NCI-H1048 (cell line): ENCODE data around the gene MORF4L1.
A peak's percentile ranks its signal among the peaks of the same experiment; 100 is the strongest.
"Not testable (repeated sequence)": the region's sequence is repeated elsewhere in the genome, so short reads cannot be mapped to it uniquely, and the experiment has no call there.

Experiments
- DNase-seq: peaks from one replicate; lab custom pipeline; 2025; lab: John Stamatoyannopoulos, UW

The MORF4L1 gene

GRCh38 chr15:78902281-78903032, 29.8 kb downstream of the MORF4L1 start:
- DNase-seq = not testable (repeated sequence)

DNA sequence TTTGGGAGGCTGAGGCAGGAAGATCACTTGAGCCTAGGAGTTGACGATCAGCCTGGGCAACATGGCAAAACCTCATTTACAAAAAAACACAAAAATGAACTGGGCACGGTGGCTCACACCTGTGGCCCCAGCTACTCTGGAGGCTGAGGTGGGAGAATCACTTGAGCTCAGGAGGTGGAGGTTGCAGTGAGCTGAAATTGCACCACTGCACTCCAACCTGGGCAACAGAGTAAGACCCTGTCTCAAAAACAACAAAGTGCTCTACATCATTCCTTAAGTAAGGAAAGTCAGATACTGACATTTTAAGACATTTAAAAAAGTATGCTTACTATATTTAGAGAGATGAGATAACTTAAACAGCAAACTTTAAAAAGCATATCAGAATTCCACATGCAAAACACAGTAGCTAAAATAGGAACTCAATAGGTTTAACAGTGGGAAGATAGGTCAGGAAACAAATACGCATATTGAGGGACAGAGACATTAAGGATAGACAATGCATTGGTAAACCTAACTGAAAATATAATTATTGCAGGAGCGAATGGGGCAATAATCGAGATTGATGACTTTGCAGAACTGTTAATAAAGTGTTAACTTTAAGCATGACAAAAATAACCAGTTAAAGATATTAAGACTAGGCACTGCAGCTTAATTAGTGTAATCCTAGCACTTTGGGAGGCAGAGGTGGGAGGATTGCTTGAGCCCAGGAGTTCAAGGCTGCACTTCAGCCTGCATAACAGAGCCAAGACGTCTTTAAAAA, 32.1 kb downstream of the MORF4L1 start:
- no peak for DNase-seq

- DNase-seq = no peak
These were observed 33.6 kb downstream of the MORF4L1 start for GRCh38 chr15:78906316-78906620.

- no peak for DNase-seq
These were observed 34.9 kb downstream of the MORF4L1 start for GRCh38 chr15:78907577-78907976.

GRCh38 chr15:78909160-78909695, 36.5 kb downstream of the MORF4L1 start:
- DNase-seq = no peak

DNA sequence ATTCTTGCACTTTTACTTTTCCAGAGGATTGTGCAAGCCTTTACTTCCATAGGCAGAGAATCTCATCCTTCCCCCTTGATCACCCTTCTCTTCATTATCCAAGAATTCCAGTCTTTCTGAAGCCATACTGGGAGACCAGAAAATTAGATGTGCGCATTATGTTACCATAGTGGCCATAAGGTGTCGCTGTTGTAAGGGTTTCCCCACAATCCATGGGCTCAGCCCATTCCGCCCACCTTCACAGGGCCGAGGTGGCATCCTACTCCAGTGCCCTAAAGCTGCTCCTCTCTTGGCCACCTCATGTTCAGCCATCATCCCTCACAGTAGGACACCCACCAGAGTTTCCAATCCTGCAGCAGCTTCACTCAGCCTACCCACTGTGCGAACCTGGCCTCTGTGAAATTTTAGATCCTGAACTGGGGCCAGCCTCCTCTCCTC, 37.1 kb downstream of the MORF4L1 start:
- no peak for DNase-seq

GRCh38 chr15:78910271-78910670, 37.6 kb downstream of the MORF4L1 start:
- DNase-seq = peak; percentile 3

- DNase-seq = no peak
These were observed 39.6 kb downstream of the MORF4L1 start for GRCh38 chr15:78912316-78912715.

- DNase-seq = no peak
These were observed 40.3 kb downstream of the MORF4L1 start for GRCh38 chr15:78913012-78913411.

DNA sequence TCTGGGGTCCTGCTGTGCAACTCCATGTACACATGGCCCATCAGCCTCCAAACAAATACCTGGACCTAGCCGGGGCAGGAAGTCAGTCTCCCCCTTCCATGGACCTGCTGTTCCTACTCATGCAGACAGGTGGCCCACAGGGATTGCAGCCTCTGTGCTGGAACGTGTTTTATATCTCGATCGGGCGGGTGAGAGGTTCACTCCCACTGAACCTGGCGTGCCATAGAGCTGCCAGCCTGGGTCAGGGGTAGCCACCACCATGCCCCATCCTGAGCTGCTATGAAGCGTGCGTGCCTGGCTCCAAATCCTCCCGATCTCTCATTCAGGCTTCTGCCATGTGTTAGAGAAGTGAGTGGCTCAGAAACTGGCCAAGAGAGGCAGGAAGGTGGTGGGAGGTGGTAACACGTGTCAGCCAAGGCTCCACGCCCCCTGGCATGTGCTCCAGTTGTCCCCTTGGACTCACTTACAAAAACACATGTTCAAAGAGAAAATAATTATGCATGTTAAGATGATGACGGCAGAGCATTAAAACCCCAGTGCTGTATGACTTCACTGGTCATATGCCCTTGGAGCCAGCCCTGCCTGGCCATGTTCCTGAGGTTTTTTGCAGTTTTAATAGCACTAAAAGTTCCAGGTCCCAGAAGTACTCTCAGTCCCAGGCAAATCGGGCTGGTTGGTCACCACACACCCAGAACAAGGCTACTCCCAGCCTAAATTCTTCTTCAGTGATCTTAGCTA, 41.5 kb downstream of the MORF4L1 start:
- DNase-seq = no peak

DNA sequence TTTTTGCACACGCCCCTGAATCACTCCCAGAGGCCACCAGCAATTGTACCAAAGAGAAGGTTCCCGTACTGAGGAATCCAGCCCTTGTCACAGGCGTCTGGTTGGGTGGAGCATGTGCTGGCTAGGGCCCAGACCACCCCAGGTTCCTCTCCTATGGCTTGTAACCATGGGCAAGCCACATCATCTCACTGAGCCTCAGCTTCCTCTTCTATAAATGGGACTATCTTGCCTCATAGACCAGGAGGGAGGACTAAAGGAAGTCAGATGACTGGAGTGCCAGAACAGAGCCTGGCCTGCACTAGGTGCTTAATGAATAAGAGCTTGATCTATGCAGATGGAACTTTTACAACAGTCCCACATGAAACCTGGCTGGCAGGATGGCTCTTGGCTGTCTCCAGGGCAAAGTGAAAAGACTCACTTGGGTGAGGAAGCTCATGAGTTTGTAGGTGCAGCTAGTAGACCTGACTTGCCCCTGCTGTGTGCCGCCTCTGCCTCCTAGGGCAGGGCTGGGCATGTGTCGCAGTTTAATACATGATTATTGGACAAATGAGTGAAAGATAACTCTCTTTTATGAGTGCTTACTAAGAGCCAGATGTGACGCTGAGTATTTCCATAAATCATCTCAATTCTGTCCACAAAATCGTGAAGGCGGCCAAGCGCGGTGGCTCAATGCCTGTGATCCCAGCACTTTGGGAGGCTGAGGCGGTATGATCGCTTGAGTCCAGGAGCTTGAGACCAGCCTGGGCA, 42.8 kb downstream of the MORF4L1 start:
- DNase-seq = no peak

DNA sequence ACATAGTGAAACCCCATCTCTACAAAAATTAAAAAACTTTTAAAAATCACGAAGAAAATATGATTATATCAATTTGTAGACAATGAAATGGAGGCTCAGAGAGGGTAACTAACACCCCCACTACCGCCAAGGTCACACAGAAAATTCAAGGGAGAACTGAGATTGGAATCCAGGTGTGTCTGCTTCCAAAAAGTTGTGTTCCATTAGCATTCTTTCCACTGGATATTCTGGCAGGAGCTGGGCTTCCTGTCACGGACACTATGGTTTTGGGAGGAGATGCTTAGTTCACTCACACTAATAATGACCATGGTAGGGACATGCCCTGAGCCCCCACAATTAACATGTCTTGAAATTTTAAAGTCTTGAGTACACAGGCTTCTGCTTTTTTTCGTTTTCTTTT, 43.4 kb downstream of the MORF4L1 start:
- DNase-seq = no peak

DNA sequence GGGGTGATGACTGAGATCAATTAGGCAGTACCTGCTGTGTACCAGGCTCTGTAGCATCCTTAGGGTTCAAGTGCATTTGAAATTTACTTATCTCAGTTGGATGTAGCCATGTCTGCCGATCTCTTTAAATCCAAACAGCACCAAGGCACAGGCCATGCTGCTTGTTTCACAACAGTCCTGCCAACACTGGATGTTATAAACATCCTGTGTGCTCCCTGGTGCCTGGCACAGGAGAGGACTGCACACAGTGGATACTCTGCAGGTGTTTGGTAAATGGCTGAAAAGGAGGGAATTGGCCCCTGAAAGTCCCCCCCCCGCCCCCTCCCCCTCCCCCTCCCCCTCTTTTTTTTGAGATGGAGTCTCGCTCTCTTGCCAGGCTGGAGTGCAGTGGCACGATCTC, 45.2 kb downstream of the MORF4L1 start:
- no peak for DNase-seq

DNA sequence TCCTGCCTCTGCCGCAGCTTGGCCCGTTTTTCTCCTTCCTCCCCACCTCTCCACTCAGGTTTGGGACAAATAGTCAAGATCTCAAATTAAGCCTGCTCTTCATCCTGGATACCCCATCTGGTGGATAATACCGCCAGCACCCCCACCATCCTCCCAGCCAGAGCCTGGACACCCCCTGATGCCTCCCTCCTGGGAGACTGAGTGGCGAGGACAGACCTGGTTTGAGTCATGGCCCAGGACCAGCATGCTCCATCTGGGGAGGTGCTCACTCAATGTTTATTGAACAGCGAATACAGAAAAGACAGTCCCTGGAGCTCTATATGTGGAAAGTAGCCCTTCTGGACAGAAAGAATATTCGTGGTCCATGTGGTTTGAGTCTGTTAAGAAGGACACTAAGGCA, 48.8 kb downstream of the MORF4L1 start:
- no peak for DNase-seq

DNA sequence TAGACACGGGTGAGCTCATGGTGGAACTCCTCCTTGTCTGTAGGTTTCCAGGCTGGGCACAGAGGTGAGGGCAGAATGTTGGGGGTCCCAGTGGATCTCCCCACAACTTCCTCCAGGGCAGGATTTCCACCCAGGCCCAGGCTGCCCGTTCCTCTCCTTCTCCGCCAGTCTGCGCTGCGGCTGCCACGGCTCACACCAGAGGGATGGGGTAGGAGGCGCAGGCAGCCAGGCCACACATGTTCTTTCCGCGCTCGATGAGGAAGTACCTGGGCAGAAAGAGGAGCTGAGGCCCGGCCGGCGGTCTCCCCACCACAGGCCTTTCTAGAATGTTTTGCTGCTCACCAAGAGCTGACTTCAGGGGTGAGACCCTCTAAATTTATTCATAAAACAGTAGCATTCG, 49.2 kb downstream of the MORF4L1 start:
- DNase-seq = no peak

DNA sequence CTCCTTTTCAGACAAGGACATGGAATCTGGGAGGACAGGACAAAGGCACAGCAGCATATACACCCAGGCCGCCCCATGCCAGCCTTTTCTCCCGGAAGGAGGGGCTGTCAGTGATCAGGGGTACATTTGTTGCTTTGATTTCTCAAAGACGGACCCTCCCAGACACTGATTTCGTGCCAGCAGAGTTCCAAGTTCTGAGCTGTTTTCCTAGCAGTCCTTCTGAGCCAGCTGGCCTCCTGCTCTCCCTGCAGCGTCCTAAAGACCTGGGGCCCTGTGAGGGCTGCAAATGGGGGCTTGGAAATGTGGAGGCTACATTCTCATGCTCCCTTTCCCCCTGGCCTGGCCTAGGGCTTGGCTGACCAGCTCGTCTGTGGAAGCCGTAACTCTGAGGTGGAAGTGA, 49.8 kb downstream of the MORF4L1 start:
- DNase-seq = no peak

DNA sequence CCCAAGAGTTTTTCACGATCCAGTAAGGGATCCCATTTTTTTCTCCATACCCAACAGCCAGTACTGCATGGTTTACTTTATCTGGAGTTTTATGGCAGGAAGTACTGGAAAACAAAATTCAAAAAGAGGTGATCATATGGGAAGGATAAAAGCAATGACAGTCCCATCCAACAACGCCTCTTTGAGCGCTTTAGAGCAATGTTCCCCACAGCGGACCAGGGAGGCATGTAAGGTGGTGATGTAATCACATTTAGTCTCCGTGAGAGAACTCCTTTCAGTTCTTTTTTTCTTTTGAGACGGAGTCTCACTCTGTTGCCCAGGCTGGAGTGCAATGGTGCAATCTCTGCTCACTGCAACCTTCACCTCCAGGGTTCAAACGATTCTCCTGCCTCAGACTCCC, 50.3 kb downstream of the MORF4L1 start:
- DNase-seq = no peak

DNA sequence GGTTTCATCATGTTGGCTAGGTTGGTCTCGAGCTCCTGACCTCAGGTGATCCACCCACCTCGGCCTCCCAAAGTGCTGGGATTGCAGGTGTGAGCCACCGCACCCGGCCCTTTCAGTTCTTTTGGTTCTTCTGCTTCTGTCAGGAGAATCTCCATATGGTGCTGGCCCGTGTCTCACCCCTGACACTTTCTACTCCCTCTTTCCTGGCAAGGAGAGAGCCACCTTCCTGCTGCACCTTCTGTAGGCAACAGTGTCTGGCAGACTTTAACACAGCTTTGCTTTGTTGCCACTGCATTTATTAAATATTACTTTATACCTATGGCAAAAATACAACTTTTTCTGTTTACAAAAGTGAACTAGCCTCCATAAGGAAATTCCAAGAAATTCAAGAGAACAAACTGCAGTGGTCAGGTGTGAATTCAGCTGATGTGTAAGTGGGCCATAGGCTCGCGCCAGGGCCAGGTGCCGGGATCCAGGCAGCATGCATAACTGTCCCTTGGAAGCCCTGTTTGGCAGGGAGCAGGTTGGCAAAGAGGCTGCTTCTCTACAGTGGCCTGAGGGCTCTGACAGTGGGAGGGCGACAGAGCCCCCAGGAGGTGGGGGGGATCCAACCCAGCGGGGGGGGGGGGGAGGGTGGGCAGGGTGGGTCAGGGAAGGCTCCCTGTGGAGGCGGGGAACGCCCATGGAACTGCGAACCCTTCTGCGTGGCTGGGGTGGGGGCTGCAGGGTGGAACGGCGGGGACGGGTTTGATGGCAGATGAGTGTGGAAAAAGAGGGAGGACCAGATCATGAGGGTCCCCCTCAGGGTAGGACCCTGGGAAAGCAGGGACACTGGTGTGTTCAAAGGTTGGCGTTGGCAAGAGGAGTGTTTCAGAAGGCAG, 51.0 kb downstream of the MORF4L1 start:
- no peak for DNase-seq

DNA sequence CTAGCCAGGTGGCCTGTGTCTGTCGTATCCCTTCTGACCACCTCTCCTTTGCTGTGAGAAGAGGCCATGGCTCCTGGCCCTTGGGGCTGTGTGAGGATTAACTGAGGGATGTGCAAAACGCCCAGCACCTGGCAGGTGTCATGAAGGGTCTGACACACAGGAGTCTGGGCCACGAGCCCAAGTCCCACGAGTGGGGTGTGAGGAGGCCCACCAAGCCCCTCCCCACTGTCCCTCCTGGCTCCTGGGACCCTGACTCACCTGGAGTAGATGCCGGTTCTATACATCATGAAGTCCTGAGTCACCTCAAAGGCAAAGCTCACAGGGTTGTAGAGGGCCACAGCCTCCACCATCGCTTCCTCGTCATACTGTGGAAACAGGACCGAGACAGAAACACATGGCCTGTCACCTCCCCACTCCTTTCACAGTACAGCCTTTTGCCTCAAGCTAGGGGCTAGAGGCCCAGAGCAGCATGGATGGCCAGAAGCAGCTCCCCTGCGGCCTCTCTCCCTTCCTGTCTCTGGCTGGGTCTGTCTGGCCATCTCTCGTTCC, 52.5 kb downstream of the MORF4L1 start:
- no peak for DNase-seq

DNA sequence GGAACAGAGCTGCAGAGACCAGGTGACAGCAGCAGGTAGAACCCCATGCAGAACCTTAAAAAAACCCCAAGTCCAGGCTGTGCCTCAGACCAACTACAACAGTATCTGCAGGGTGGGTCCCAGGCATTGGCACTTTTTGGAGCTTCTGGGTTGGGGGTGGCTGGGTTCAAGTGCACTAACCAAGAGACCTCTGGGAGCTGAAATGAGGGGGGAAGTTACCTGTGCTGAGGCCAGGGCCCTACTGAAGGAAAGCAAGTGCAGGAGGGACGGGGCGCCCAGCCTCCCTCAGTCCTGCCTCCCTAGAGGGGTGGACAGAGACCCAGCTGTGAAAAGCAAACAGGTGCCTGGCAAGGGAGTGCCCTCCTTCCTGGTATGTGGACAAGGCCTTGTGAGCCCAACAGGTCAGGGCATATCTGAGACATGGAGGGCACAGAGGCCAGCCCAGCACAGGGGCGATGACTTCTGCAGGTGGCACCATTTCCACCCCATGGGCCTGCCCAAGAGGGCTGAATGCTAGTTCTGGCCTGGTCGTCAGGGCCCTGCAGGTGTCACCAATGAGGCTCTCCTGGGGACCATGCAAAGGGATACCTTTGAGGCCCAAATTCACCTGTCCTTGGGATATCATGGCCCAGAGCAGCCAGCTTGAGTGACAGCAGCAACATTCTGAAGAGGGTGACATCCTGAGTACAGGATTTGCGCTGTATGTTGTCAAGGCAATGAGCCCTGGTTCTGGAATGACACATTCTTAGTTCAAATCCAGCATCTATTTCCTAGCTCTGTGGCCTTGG, 53.5 kb downstream of the MORF4L1 start:
- DNase-seq = no peak
